Heart left ventricle (tissue), 16 donors: ENCODE results near the gene PHKA2. TPM values are rescaled to one million over a fixed set of nuclear protein-coding genes. Genes with fewer than 3 reads are reported as not detected.

Experiments
- ATAC-seq, 4 donors: fragments of 200-7000 bp; cut with Tn5 transposase; one replicate each; pipeline ENCODE4 v1.9.1; 2020 to 2022; ENCODE audit warnings: moderate library complexity in 4 of 4, mild to moderate bottlenecking in 3 of 4, moderate number of reproducible peaks in 1 of 4
- DNase-seq, 5 donors: peaks; one replicate each; pipeline ENCODE4 v3.0.0-alpha.2; 2020
- H3K27ac ChIP-seq, 12 donors: fragments of 200-600 bp; sonication (generic) in 4 of 12; one replicate each; pipeline versions ENCODE4 v1.5.0 to v1.8.0; 2016 to 2022; ENCODE audit warnings: mild to moderate bottlenecking in 2 of 12
- H3K27me3 ChIP-seq, 9 donors: fragments of 200-600 bp; sonication (generic) in 2 of 9; one replicate each; pipeline versions ENCODE4 v1.5.1 to v1.8.0; 2016 to 2022; ENCODE audit warnings: mild to moderate bottlenecking in 3 of 9
- H3K36me3 ChIP-seq, 9 donors: fragments of 200-600 bp; sonication (generic) in 2 of 9; one replicate each; pipeline versions ENCODE4 v1.5.0 to v1.8.0; 2018 to 2022; ENCODE audit warnings: mild to moderate bottlenecking in 2 of 9
- H3K4me1 ChIP-seq, 12 donors: fragments of 200-600 bp; sonication (generic) in 4 of 12; one replicate each; pipeline versions ENCODE4 v1.5.0 to v1.8.0; 2016 to 2022; ENCODE audit warnings: mild to moderate bottlenecking in 3 of 12
- H3K4me3 ChIP-seq, 12 donors: fragments of 200-600 bp; sonication (generic) in 4 of 12; one replicate each; pipeline versions ENCODE4 v1.5.0 to v1.8.0; 2017 to 2022; ENCODE audit warnings: mild to moderate bottlenecking in 9 of 12, moderate library complexity in 4 of 12
- H3K9me3 ChIP-seq, 12 donors: fragments of 200-600 bp; sonication (generic) in 4 of 12; one replicate each; pipeline versions ENCODE4 v1.5.0 to v1.8.0; 2016 to 2022; ENCODE audit warnings: mild to moderate bottlenecking in 1 of 12
- POLR2A ChIP-seq, 2 donors: fragments of 450-650 bp; IDR thresholded peaks; one replicate each; pipeline ENCODE4 v1.6.1; 2017; ENCODE audit warnings: antibody characterized with exemption in 2 of 2, mild to moderate bottlenecking in 2 of 2, moderate library complexity in 2 of 2
- WGBS, 4 donors: extraction: QIAGEN DNeasy Blood & Tissue Kit in 2 of 4; methylation state at CpG; one replicate each; pipeline versions ENCODE4 v1.1.5 to v1.1.7; 2013 to 2018; 5-methylcytosine and 5-hydroxymethylcytosine counted together
- intact Hi-C, 10 donors: fragments of 100-400 bp; cut with DNase I; formaldehyde crosslinking; loops; one replicate each; pipeline versions ENCODE4 v1.11.1 to v1.14.2; 2022
- polyA plus RNA-seq, 2 donors: library from polyadenylated mRNA; stranded (reverse); fragments of 200-250 nt; gene quantifications; one replicate each; pipeline ENCODE4 v1.2.3, GENCODE V29; 2013
- total RNA-seq, 9 donors: library from RNA; depleted of rRNA in 2 of 9; stranded (reverse); fragments of >200 nt in 2 of 9; fragmentation: NEBNext Ultra II Directional in 3 of 9; extraction: Animal tissue kit (Norgen Biotek cat#: 25700) in 3 of 9; gene quantifications; one replicate each; pipeline versions ENCODE4 v1.1.0 to v1.2.4, GENCODE V29; 2016 to 2023
- TF ChIP-seq, protein P1 (sequence below), 12 donors: fragments of 200-600 bp; sonication (generic) in 4 of 12; IDR thresholded peaks; one replicate each; pipeline versions ENCODE4 v1.5.0 to v1.8.0; 2018 to 2022; ENCODE audit warnings: antibody characterized with exemption in 12 of 12, mild to moderate bottlenecking in 5 of 12
- donor health status: ischemic (EF 13 %, LVEDD 7.1; RV severe dilation, severe dysfunction).
- donor health status: healthy with polysubstance abuse.
- donor health status: DM: no; HTN: yes; CAD: no.
- donor health status: DM: no; HTN: no; CAD: no.
- donor health status: ischemic (EF 25% LVEDD 6.9; RV normal size, moderate dysfunction).
- donor health status: ischemic (EF 25% LVEDD 5.7; RV mildly dilated, moderate dysfunction).
- donor health status: healthy.
- donor health status: DM: yes; HTN: yes; CAD: no.
- donor health status: ischemic (EF 35%, LVEDD 5.7; RV mildly dilated, moderate dysfunction).
- donor health status: nonischemic (EF 11% LVEDD 7.7; RV severe dilation, severe dysfunction).
- donor health status: DM: yes; HTN: yes; CAD: no.
- donor health status: PGD.
- donor health status: ischemic (EF 29% LVEDD 5.4; RV normal size, mild dysfunction).
- donor health status: nonischemic (EF 23%, LVEDD 6.1; RV moderate dilation, normal function).

The PHKA2 gene
- total and polyA plus RNA-seq, 11 donors = 13.8 to 45.7 (median 26.9) TPM

DNA sequence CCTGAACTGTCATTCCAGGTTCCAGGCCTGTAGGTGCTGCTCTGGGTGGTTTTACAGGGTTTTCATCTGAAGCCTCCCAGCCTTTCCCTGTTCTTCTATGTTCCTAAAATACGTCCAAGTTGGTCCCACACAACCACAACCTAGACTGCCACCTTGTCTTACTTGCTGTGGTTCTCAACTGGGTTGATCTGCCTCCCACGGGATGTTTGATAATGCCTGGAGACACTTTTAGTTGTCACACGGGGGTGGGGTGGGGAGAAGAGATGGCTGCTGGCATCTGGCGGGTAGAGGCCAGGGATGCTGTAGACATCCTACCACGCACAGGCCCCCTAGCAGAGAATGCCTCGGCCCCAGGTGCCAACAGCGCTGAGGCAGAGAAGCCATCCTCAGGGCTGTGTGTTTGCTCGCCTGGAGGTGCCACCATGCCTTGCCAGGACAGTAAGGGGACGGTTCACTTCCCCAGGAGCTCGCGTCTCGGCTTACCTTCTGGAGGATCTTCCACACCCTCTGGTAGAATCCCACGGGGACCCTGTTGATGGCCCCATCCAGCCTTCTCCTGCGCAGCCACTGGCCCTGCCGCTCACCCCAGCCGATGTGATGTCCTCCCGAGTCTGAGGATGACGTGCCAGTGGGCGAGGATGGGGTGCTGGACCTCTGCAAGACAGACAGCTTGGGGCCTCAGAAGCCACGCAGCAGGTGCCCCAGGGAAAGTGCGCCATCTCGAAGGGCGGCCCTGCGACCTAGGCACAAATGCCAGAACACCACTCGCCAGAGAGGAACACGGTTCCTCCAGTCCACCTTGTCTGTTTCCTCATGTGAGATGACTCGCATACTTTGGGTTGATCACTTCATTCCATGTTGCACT is 87.0 kb downstream of the PHKA2 start:
- peaks cover 0 to 8% (median 0%) of the 10 kb centered on the region in 9 donors for H3K36me3 ChIP-seq
- no peaks in the 10 kb centered on the region for H3K27me3 ChIP-seq
- 86 to 94% (median 91%) methylated on average over 22 to 27 of the region's 27 CpGs for WGBS, 4 donors
- H3K4me3 ChIP-seq = no peak overlapping the region
- TF ChIP-seq, protein P1, sequence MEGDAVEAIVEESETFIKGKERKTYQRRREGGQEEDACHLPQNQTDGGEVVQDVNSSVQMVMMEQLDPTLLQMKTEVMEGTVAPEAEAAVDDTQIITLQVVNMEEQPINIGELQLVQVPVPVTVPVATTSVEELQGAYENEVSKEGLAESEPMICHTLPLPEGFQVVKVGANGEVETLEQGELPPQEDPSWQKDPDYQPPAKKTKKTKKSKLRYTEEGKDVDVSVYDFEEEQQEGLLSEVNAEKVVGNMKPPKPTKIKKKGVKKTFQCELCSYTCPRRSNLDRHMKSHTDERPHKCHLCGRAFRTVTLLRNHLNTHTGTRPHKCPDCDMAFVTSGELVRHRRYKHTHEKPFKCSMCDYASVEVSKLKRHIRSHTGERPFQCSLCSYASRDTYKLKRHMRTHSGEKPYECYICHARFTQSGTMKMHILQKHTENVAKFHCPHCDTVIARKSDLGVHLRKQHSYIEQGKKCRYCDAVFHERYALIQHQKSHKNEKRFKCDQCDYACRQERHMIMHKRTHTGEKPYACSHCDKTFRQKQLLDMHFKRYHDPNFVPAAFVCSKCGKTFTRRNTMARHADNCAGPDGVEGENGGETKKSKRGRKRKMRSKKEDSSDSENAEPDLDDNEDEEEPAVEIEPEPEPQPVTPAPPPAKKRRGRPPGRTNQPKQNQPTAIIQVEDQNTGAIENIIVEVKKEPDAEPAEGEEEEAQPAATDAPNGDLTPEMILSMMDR (IDR thresholded peaks at IDR 0.05) = no peak
- no peak for TF ChIP-seq POLR2A (IDR thresholded peaks at IDR 0.05)
- ATAC-seq = no peak
- H3K27ac ChIP-seq = peak overlapping the region in 5 of 12 donors; percentile 57 to 92 (median 79)
- H3K4me1 ChIP-seq = peaks cover 0 to 14% (median 3%) of the 10 kb centered on the region in 12 donors
- intact Hi-C loops = loop anchor here in 7 of 10 donors (5.0 to 10.0 kb wide), 4 partner anchors 472 to 505 kb away; partner anchors contain the start of gene CDKL5 (in 2 of the 7)
- DNase-seq = no peak
- H3K9me3 ChIP-seq = no peaks in the 10 kb centered on the region

- no peak for TF ChIP-seq POLR2A (IDR thresholded peaks at IDR 0.05)
- TF ChIP-seq, protein P1 (IDR thresholded peaks at IDR 0.05) = peak in 11 of 12 donors; percentile 17 to 61 (median 42)
- Histone ChIP-seq H3K27ac (peak overlapping the region in 10 of 12 donors; percentile 57 to 92 (median 73)), H3K4me1 (peaks cover 0 to 14% (median 3%) of the 10 kb centered on the region in 12 donors), H3K27me3 (no peaks in the 10 kb centered on the region), H3K4me3 (peak overlapping the region in 1 of 12 donors; percentile 3), H3K36me3 (peaks cover 0 to 4% (median 0%) of the 10 kb centered on the region in 9 donors), H3K9me3 (no peaks in the 10 kb centered on the region)
- intact Hi-C loops = loop anchor here in 7 of 10 donors (5.0 to 10.0 kb wide), 4 partner anchors 471 to 503 kb away; partner anchors contain the start of gene CDKL5 (in 2 of the 7)
- peak in 4 of 5 donors; percentile 21 to 58 (median 46) for DNase-seq
- 36 to 68% (median 51%) methylated on average over 14 to 18 of the region's 18 CpGs for WGBS, 4 donors
- peak; percentile 63 to 88 (median 82) for ATAC-seq
Observed at GRCh38 chrX:18895189-18895951, 88.5 kb downstream of the PHKA2 start.

DNA sequence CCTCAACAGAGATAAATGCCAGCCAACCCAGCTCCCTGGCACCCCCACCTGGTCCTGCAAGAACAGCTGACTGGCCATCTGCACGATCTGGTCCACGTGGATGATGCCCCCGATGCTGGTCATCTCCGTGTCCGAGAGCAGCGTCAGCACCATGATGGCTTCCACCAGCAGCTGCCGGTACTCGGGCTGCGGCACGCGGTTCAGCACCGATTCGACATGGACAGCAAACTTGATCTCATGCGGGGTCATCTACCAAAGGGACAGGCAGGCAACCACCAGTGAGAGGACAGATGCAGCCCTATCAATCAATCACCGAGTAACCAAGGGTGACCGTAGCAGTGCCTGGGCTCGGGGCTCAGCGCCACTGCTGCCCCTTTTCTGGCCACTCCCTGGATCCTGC is 89.8 kb downstream of the PHKA2 start:
- Histone ChIP-seq H3K9me3 (no peaks in the 10 kb centered on the region), H3K36me3 (peaks cover 0 to 4% (median 0%) of the 10 kb centered on the region in 9 donors), H3K27ac (peak overlapping the region in 4 of 12 donors; percentile 57 to 92 (median 80)), H3K4me1 (peaks cover 0 to 14% (median 3%) of the 10 kb centered on the region in 12 donors), H3K27me3 (no peaks in the 10 kb centered on the region), H3K4me3 (no peak overlapping the region)
- no peak for ATAC-seq
- DNase-seq = no peak
- WGBS, 4 donors = 85 to 95% (median 90%) methylated on average over 16 to 18 of the region's 18 CpGs
- intact Hi-C loops = loop anchor here in 4 of 10 donors (10.0 kb wide), 2 partner anchors 469 to 499 kb away; partner anchors contain the start of gene CDKL5 (in 2 of the 4)
- no peak for TF ChIP-seq POLR2A (IDR thresholded peaks at IDR 0.05)
- TF ChIP-seq, protein P1 (IDR thresholded peaks at IDR 0.05) = peak in 1 of 12 donors; percentile 8
